ENCODE results near the gene SNRK.

The SNRK gene

GRCh38 chr3:43309372-43310305 lies 23.3 kb downstream of the SNRK start:
- no peak for DNase-seq

- no peak for DNase-seq
These were observed 30.6 kb downstream of the SNRK start for GRCh38 chr3:43316783-43317460.

- DNase-seq: no peak
These were observed 31.3 kb downstream of the SNRK start for GRCh38 chr3:43317461-43318316.

- no peak for DNase-seq
These were observed 33.0 kb downstream of the SNRK start for GRCh38 chr3:43319376-43319775.

GRCh38 chr3:43319794-43320193 lies 33.5 kb downstream of the SNRK start:
- no peak for DNase-seq

GRCh38 chr3:43320288-43320687 lies 33.9 kb downstream of the SNRK start:
- DNase-seq: no peak

GRCh38 chr3:43323541-43323940 lies 37.2 kb downstream of the SNRK start:
- DNase-seq: no peak

- DNase-seq: no peak
These were observed 40.7 kb downstream of the SNRK start for GRCh38 chr3:43326891-43327581.

- DNase-seq: no peak
These were observed 41.2 kb downstream of the SNRK start for GRCh38 chr3:43327582-43327979.

GRCh38 chr3:43328653-43329052 lies 42.3 kb downstream of the SNRK start:
- DNase-seq: no peak

GRCh38 chr3:43330981-43331380 lies 44.6 kb downstream of the SNRK start:
- DNase-seq: no peak

- DNase-seq: no peak
These were observed 45.0 kb downstream of the SNRK start for GRCh38 chr3:43331381-43331780.

GRCh38 chr3:43334976-43335375 lies 48.6 kb downstream of the SNRK start:
- no peak for DNase-seq

GRCh38 chr3:43335799-43336198 lies 49.5 kb downstream of the SNRK start:
- no peak for DNase-seq

- DNase-seq: no peak
These were observed 52.0 kb downstream of the SNRK start for GRCh38 chr3:43338295-43338694.

- DNase-seq: no peak
These were observed 54.1 kb downstream of the SNRK start for GRCh38 chr3:43340403-43340802.

- no peak for DNase-seq
These were observed 55.4 kb downstream of the SNRK start for GRCh38 chr3:43341788-43342187.

- no peak for DNase-seq
These were observed 56.8 kb downstream of the SNRK start for GRCh38 chr3:43343185-43343584.

GRCh38 chr3:43343815-43344214 lies 57.5 kb downstream of the SNRK start:
- no peak for DNase-seq

GRCh38 chr3:43344520-43344919 lies 58.2 kb downstream of the SNRK start:
- no peak for DNase-seq

- no peak for DNase-seq
These were observed 58.9 kb downstream of the SNRK start for GRCh38 chr3:43345246-43345645.

Data from anterior cingulate cortex (tissue), 58 donors.